GM12878 (cell line): ENCODE results near the gene GUCY2F. TPM values are rescaled to one million over a fixed set of nuclear protein-coding genes. Genes with fewer than 3 reads are reported as not detected.

ENCODE experiments used
- ATAC-seq: fragments of 200-7000 bp; cut with Tn5 transposase; 3 replicates; pipeline ENCODE4 v1.9.1; 2020; ENCODE audit warnings: mild to moderate bottlenecking, moderate library complexity
- BruUV-seq: library from RNA; stranded (reverse); fragments of 400-500 nt; replicated peaks from 2 replicates; lab custom pipeline; 2021; lab: Mats Ljungman, UMichigan
- CTCF ChIA-PET: fragments of 300-600 bp; sonication (Branson Sonifier 250); formaldehyde crosslinking; extraction: SDS; loops from one replicate; lab custom pipeline; 2021; ENCODE audit warnings: inconsistent platforms; lab: Yijun Ruan, JAX
- POLR2A ChIA-PET: fragments of 350-600 bp; formaldehyde crosslinking; extraction: SDS; loops from one replicate; lab custom pipeline; 2021; ENCODE audit warnings: inconsistent platforms; lab: Charles Lee
- RAD21 ChIA-PET: fragments of 300-600 bp; sonication (Branson Sonifier 250); formaldehyde crosslinking; loops from one replicate; lab custom pipeline; 2023; ENCODE audit warnings: antibody characterized with exemption; ENCODE audit not compliant: unreplicated experiment; lab: Charles Lee
- SMC1A ChIA-PET: fragments of 300-600 bp; sonication (Branson Sonifier 250); formaldehyde crosslinking; loops from one replicate; lab custom pipeline; 2023; ENCODE audit not compliant: unreplicated experiment, uncharacterized antibody; lab: Charles Lee
- DNase-seq: peaks from one replicate; pipeline ENCODE4 v3.0.0-alpha.2; 2011; ENCODE audit warnings: low read depth, low spot score
- FAIRE-seq: peaks from 3 replicates; lab custom pipeline; 2011; peaks lifted over from hg19 to GRCh38; lab: Jason Lieb, UNC
- H2AFZ ChIP-seq: 2 replicates; pipeline ENCODE4 v1.6.0; 2011; ENCODE audit warnings: low read depth, low read length, control low read depth; ENCODE audit not compliant: control insufficient read depth
- H3K27ac ChIP-seq: 2 replicates; pipeline ENCODE4 v1.5.1; 2011; ENCODE audit warnings: control low read depth; ENCODE audit not compliant: control insufficient read depth, insufficient read depth
- H3K27me3 ChIP-seq, 2 experiments: replicated peaks in 1 of 2; 2 replicates each; pipeline versions ENCODE4 v1.6.0 to v1.6.1; 2011; ENCODE audit warnings: low read length in 1 of 2; ENCODE audit not compliant: control insufficient read depth in 2 of 2, insufficient read depth in 2 of 2
- H3K36me3 ChIP-seq, 2 experiments: 2 replicates each; pipeline ENCODE4 v1.5.1; 2011; ENCODE audit warnings: low read length in 1 of 2; ENCODE audit not compliant: control insufficient read depth in 2 of 2, insufficient read depth in 2 of 2
- H3K4me1 ChIP-seq: 2 replicates; pipeline ENCODE4 v1.6.1; 2011; ENCODE audit warnings: mild to moderate bottlenecking, low read length, moderate library complexity, mixed read lengths; ENCODE audit not compliant: control insufficient read depth, insufficient read depth
- H3K4me2 ChIP-seq: 2 replicates; pipeline ENCODE4 v1.6.0; 2011; ENCODE audit warnings: control low read depth; ENCODE audit not compliant: control insufficient read depth, insufficient read depth
- H3K4me3 ChIP-seq: fragments of 200-600 bp; sonication (generic); 2 replicates; pipeline ENCODE4 v1.5.1; 2016
- H3K79me2 ChIP-seq: 2 replicates; pipeline ENCODE4 v1.6.0; 2011; ENCODE audit warnings: low read length; ENCODE audit not compliant: control insufficient read depth, insufficient read depth
- H3K9ac ChIP-seq: 2 replicates; pipeline ENCODE4 v1.8.0; 2011; ENCODE audit warnings: low read length, control low read depth, mixed read lengths; ENCODE audit not compliant: control insufficient read depth, insufficient read depth
- H3K9me3 ChIP-seq: replicated peaks from 3 replicates; pipeline ENCODE4 v1.5.1; 2011; ENCODE audit warnings: mild to moderate bottlenecking, low read length; ENCODE audit not compliant: control insufficient read depth, insufficient read depth
- H4K20me1 ChIP-seq: 2 replicates; pipeline ENCODE4 v1.6.0; 2011; ENCODE audit not compliant: control insufficient read depth, insufficient read depth
- CBFB ChIP-seq: IDR thresholded peaks from 2 replicates; pipeline ENCODE4 v1.6.1; 2016; ENCODE audit warnings: antibody characterized with exemption, low read depth
- CEBPB ChIP-seq, 2 experiments: fragments of 150-350 bp in 1 of 2; IDR thresholded peaks; 2 replicates each; pipeline ENCODE4 v1.6.1; 2012 to 2014; ENCODE audit warnings: low read depth in 2 of 2, low read length in 2 of 2, borderline replicate concordance in 1 of 2, inconsistent platforms in 1 of 2
- DPF2 ChIP-seq: fragments of 450-650 bp; IDR thresholded peaks from 2 replicates; pipeline ENCODE4 v1.6.1; 2017; ENCODE audit warnings: mild to moderate bottlenecking
- ESRRA ChIP-seq: IDR thresholded peaks from 2 replicates; pipeline ENCODE4 v1.6.1; 2012; ENCODE audit warnings: mild to moderate bottlenecking, low read length, improper control_type of control experiment
- IKZF2 ChIP-seq, 2 experiments: fragments of 450-650 bp; IDR thresholded peaks; 2 replicates each; pipeline ENCODE4 v1.6.1; 2017; ENCODE audit warnings: mild to moderate bottlenecking in 2 of 2, moderate library complexity in 2 of 2
- MTA2 ChIP-seq: fragments of 450-650 bp; IDR thresholded peaks from 2 replicates; pipeline ENCODE4 v1.6.1; 2016; ENCODE audit warnings: low read depth, mild to moderate bottlenecking, moderate library complexity
- NR2C1 ChIP-seq: fragments of 450-650 bp; IDR thresholded peaks from 2 replicates; pipeline ENCODE4 v1.6.1; 2017; ENCODE audit warnings: antibody characterized with exemption, mild to moderate bottlenecking, moderate library complexity
- RAD21 ChIP-seq: IDR thresholded peaks from 2 replicates; pipeline ENCODE4 v1.6.1; 2011; ENCODE audit warnings: mild to moderate bottlenecking, low read depth, low read length, moderate library complexity; ENCODE audit not compliant: insufficient read depth
- RFX5 ChIP-seq: IDR thresholded peaks from 2 replicates; pipeline ENCODE4 v1.6.1; 2011; ENCODE audit warnings: low read depth, low read length, improper control_type of control experiment
- RUNX3 ChIP-seq: IDR thresholded peaks from 2 replicates; pipeline ENCODE4 v1.6.1; 2012; ENCODE audit warnings: low read length, inconsistent platforms
- SMAD1 ChIP-seq: fragments of 450-650 bp; IDR thresholded peaks from 2 replicates; pipeline ENCODE4 v1.6.1; 2018; ENCODE audit warnings: mild to moderate bottlenecking, low read depth; ENCODE audit not compliant: partially characterized antibody
- SMC3 ChIP-seq: IDR thresholded peaks from 2 replicates; pipeline ENCODE4 v1.6.1; 2011; ENCODE audit warnings: low read length, improper control_type of control experiment, borderline replicate concordance
- SP1 ChIP-seq: IDR thresholded peaks from one replicate; pipeline ENCODE4 v1.6.1; 2011; ENCODE audit warnings: low read depth, low read length
- SREBF2 ChIP-seq: IDR thresholded peaks from 2 replicates; pipeline ENCODE4 v1.6.1; 2012; ENCODE audit warnings: mild to moderate bottlenecking, low read length
- STAT3 ChIP-seq: IDR thresholded peaks from 2 replicates; pipeline ENCODE4 v1.6.1; 2011; ENCODE audit warnings: low read depth, low read length, improper control_type of control experiment
- WGBS: methylation state at CpG from one replicate; pipeline ENCODE4 v1.1.6; 2016; ENCODE audit warnings: low lambda C conversion rate; ENCODE audit not compliant: insufficient replicate concordance, insufficient coverage; ENCODE audit errors: missing lambda C conversion rate; 5-methylcytosine and 5-hydroxymethylcytosine counted together
- in situ Hi-C: fragments of 300-500 bp; cut with MboI; formaldehyde crosslinking; loops from 9 replicates; pipeline ENCODE4 v1.14.3; 2018; ENCODE audit warnings: mixed read lengths
- intact Hi-C: fragments of 100-400 bp; cut with micrococcal nuclease; formaldehyde crosslinking; loops from one replicate; pipeline ENCODE4 v1.14.2; 2022; ENCODE audit not compliant: unreplicated experiment
- polyA plus RNA-seq, 11 experiments: library from polyadenylated mRNA; depleted of rRNA in 4 of 11; unstranded in 6 of 11; stranded (reverse) in 5 of 11; fragments of >200 nt; fragmentation: Nextera tagmentation in 4 of 11; fragmentation: Illumina TruSeq in 1 of 11; extraction: Ambion mirVana in 4 of 11; extraction: Trizol in 1 of 11; gene quantifications; 1 replicate in 1 of 11; 2 replicates in 10 of 11; pipeline versions ENCODE4 v1.2.1 to v1.2.3, GENCODE V29; 2011 to 2016; ENCODE audit warnings: inconsistent platforms in 2 of 11, missing spikeins in 2 of 11, low read depth in 1 of 11
- total RNA-seq, 4 experiments: library from RNA; depleted of rRNA in 3 of 4; stranded (reverse); fragments of >200 nt in 3 of 4; fragmentation: Illumina TruSeq in 1 of 4; extraction: Trizol in 1 of 4; gene quantifications; 2 replicates each; pipeline versions ENCODE4 v1.2.1 to v1.2.3, GENCODE V29; 2013 to 2021
- TF ChIP-seq, protein P1 (sequence below): IDR thresholded peaks from 2 replicates; pipeline ENCODE4 v1.6.1; 2011; ENCODE audit warnings: borderline replicate concordance, low read depth, mild to moderate bottlenecking, moderate library complexity, mixed read lengths, low read length; ENCODE audit not compliant: insufficient read depth; ENCODE audit errors: extremely low read length
- TF ChIP-seq, protein P2 (sequence below), 3 experiments: IDR thresholded peaks in 2 of 3; conservative IDR thresholded peaks in 1 of 3; 2 replicates each; pipeline ENCODE4 v1.5.1; 2011; ENCODE audit warnings: low read depth in 3 of 3, low read length in 3 of 3, mild to moderate bottlenecking in 3 of 3, control low read depth in 2 of 3, moderate library complexity in 2 of 3, inconsistent platforms in 1 of 3, mixed read lengths in 1 of 3; ENCODE audit not compliant: control insufficient read depth in 2 of 3, insufficient read depth in 1 of 3; ENCODE audit errors: extremely low read depth in 1 of 3
- TF ChIP-seq, protein P3 (sequence below): fragments of 450-650 bp; IDR thresholded peaks from 2 replicates; pipeline ENCODE4 v1.6.1; 2018; ENCODE audit warnings: mild to moderate bottlenecking, low read depth, moderate library complexity; ENCODE audit not compliant: partially characterized antibody

GUCY2F gene
- total and polyA plus RNA-seq, 10 of the 15 experiments (the other 5 are each of a cell fraction or from before 2014, with no cell fraction given): not detected

DNA sequence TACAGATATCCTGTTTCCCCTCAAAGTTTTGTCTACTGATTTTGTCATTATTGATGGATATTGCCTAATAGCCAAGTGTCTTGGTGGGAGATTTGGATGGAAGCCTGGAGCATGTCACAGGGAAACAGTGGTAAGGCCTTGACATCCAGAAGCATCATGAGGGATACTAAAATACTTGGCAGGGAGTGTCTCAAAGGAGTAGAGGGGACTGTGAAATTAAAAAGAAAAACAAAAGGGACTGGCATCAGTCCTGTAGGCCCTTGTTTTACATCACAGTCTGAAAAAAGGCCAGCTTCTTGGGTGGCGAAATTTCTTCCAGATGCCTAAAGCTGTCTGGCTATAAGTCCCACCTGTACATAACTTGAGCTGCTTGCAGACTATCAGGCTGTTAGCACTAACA is 83.8 kb downstream of the GUCY2F start (continued):
- no peak for TF ChIP-seq RFX5
- no peak for TF ChIP-seq DPF2
- TF ChIP-seq, protein P1, sequence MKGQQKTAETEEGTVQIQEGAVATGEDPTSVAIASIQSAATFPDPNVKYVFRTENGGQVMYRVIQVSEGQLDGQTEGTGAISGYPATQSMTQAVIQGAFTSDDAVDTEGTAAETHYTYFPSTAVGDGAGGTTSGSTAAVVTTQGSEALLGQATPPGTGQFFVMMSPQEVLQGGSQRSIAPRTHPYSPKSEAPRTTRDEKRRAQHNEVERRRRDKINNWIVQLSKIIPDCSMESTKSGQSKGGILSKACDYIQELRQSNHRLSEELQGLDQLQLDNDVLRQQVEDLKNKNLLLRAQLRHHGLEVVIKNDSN: no peak
- TF ChIP-seq CEBPB (IDR thresholded peaks at IDR 0.05; ENCODE audit: borderline replicate concordance in 1 of 2, low read depth in 2 of 2, low read length in 2 of 2): no peak

DNA sequence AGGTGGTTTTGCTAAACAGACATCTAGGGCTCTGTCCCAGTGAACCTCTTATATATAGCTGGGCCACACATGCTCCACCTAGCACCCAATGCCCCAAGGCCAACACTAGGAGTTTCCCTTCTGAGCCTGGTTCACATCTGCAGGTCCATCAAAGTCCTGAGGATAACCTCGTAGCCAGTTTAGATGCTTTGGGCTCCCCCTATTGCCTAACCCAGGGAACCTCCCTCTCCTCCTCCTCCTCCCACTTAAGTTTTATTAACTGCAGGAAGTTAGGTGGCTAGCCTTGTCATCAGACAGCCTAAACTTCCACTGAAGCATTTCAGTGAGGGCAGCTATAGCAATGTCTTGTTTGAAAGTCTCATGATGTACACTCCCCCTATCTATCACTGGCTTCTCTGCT is 88.0 kb downstream of the GUCY2F start:
- DNase-seq (no peak), FAIRE-seq (peak; percentile 47), ATAC-seq (peak; percentile 80)
- Histone ChIP-seq H3K4me2 (no peak overlapping the region), H3K27ac (no peak overlapping the region), H3K4me3 (no peak overlapping the region), H3K9me3 (no peaks in the 10 kb centered on the region), H3K27me3 (no peaks in the 10 kb centered on the region), H4K20me1 (no peaks in the 10 kb centered on the region), H3K4me1 (no peaks in the 10 kb centered on the region), H2AFZ (no peak overlapping the region), H3K36me3 (no peaks in the 10 kb centered on the region), H3K9ac (no peak overlapping the region), H3K79me2 (no peaks in the 10 kb centered on the region)
- WGBS: 0% methylated on average over 1 of the region's 1 CpG
- BruUV-seq: no TSS peak
- intact Hi-C loops (no loop called here), in situ Hi-C loops (no loop called here)
- POLR2A ChIA-PET: no interaction called here
- SMC1A ChIA-PET: interaction anchor here (1.7 kb wide), 1 partner anchor 9 kb away, joined by 6 read pairs; no protein-coding TSS in a partner anchor
- RAD21 ChIA-PET: interaction anchor here (2.8 kb wide), 1 partner anchor 694 kb away, joined by 7 read pairs; no protein-coding TSS in a partner anchor
- CTCF ChIA-PET: interaction anchor here (1.8 kb wide), 2 partner anchors 9 to 695 kb away, joined by 6 to 7 read pairs; no protein-coding TSS in a partner anchor
- TF ChIP-seq, protein P2, sequence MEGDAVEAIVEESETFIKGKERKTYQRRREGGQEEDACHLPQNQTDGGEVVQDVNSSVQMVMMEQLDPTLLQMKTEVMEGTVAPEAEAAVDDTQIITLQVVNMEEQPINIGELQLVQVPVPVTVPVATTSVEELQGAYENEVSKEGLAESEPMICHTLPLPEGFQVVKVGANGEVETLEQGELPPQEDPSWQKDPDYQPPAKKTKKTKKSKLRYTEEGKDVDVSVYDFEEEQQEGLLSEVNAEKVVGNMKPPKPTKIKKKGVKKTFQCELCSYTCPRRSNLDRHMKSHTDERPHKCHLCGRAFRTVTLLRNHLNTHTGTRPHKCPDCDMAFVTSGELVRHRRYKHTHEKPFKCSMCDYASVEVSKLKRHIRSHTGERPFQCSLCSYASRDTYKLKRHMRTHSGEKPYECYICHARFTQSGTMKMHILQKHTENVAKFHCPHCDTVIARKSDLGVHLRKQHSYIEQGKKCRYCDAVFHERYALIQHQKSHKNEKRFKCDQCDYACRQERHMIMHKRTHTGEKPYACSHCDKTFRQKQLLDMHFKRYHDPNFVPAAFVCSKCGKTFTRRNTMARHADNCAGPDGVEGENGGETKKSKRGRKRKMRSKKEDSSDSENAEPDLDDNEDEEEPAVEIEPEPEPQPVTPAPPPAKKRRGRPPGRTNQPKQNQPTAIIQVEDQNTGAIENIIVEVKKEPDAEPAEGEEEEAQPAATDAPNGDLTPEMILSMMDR (IDR thresholded peaks at IDR 0.05 in 2 of 3, conservative IDR thresholded peaks at IDR 0.05 in 1 of 3; ENCODE audit: control insufficient read depth in 2 of 3, extremely low read depth in 1 of 3, insufficient read depth in 1 of 3, low read depth in 3 of 3, low read length in 3 of 3): peak; percentile 26 to 31 (median 30); a peak in 3 of 6 replicates
- TF ChIP-seq ESRRA (no peak), SMAD1 (no peak), CBFB (no peak), RAD21 (0 out of 2 replicates have a peak, but pooled peaks have one; percentile 32), NR2C1 (no peak), SMC3 (peak; percentile 17; the same call in 1 of the 2 replicates), IKZF2 (IDR thresholded peaks at IDR 0.05) (no peak), MTA2 (no peak), SP1 (no peak), SREBF2 (no peak), RUNX3 (no peak), STAT3 (no peak)
- TF ChIP-seq, protein P3, sequence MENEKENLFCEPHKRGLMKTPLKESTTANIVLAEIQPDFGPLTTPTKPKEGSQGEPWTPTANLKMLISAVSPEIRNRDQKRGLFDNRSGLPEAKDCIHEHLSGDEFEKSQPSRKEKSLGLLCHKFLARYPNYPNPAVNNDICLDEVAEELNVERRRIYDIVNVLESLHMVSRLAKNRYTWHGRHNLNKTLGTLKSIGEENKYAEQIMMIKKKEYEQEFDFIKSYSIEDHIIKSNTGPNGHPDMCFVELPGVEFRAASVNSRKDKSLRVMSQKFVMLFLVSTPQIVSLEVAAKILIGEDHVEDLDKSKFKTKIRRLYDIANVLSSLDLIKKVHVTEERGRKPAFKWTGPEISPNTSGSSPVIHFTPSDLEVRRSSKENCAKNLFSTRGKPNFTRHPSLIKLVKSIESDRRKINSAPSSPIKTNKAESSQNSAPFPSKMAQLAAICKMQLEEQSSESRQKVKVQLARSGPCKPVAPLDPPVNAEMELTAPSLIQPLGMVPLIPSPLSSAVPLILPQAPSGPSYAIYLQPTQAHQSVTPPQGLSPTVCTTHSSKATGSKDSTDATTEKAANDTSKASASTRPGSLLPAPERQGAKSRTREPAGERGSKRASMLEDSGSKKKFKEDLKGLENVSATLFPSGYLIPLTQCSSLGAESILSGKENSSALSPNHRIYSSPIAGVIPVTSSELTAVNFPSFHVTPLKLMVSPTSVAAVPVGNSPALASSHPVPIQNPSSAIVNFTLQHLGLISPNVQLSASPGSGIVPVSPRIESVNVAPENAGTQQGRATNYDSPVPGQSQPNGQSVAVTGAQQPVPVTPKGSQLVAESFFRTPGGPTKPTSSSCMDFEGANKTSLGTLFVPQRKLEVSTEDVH: no peak
